GM19351 (cell line): Measurements from ENCODE around the gene BICRA.
"Not testable (repeated sequence)": the region's sequence is repeated elsewhere in the genome, so short reads cannot be mapped to it uniquely, and the experiment has no call there.

Source experiments
- ATAC-seq: cut with Tn5 transposase; IDR thresholded peaks from one replicate; pipeline ENCODE4 v1.9.1; 2021; ENCODE audit warnings: mild to moderate bottlenecking, moderate library complexity; ENCODE audit not compliant: unreplicated experiment

The BICRA gene

GRCh38 chr19:47707135-47707925, 98.4 kb downstream of the BICRA start:
- no peak for ATAC-seq

- ATAC-seq = no peak
Measured at GRCh38 chr19:47711652-47712242, 102.8 kb downstream of the BICRA start.

- ATAC-seq = no peak
Measured at GRCh38 chr19:47713046-47714021, 104.4 kb downstream of the BICRA start, which contains the start of gene EHD2. Gene EHD2, plus strand, starts transcription at chr19:47713422. Its CDS starts 3,191 bp downstream, at chr19:47716613.

- no peak for ATAC-seq
Measured at GRCh38 chr19:47714339-47714738, 105.4 kb downstream of the BICRA start.

GRCh38 chr19:47714855-47715254, 105.9 kb downstream of the BICRA start:
- not testable (repeated sequence) for ATAC-seq

- ATAC-seq = no peak
Measured at GRCh38 chr19:47716270-47716937, 107.5 kb downstream of the BICRA start.

- ATAC-seq = not testable (repeated sequence)
Measured at GRCh38 chr19:47718415-47719046, 109.6 kb downstream of the BICRA start.

- no peak for ATAC-seq
Measured at GRCh38 chr19:47719047-47719859, 110.3 kb downstream of the BICRA start.

GRCh38 chr19:47720669-47721422, 111.9 kb downstream of the BICRA start:
- ATAC-seq = no peak

- no peak for ATAC-seq
Measured at GRCh38 chr19:47723581-47723940, 114.6 kb downstream of the BICRA start.

- no peak for ATAC-seq
Measured at GRCh38 chr19:47725759-47726401, 116.9 kb downstream of the BICRA start.

- ATAC-seq = no peak
Measured at GRCh38 chr19:47726467-47726866, 117.5 kb downstream of the BICRA start.

GRCh38 chr19:47728295-47728694, 119.4 kb downstream of the BICRA start:
- not testable (repeated sequence) for ATAC-seq

- no peak for ATAC-seq
Measured at GRCh38 chr19:47729468-47729798, 120.5 kb downstream of the BICRA start.

- no peak for ATAC-seq
Measured at GRCh38 chr19:47729799-47730520, 121.0 kb downstream of the BICRA start.

- ATAC-seq = no peak
Measured at GRCh38 chr19:47730521-47730889, 121.6 kb downstream of the BICRA start.

GRCh38 chr19:47730910-47731309, 122.0 kb downstream of the BICRA start:
- ATAC-seq = no peak

- no peak for ATAC-seq
Measured at GRCh38 chr19:47735131-47735530, 126.2 kb downstream of the BICRA start.
